ENCODE measurements around the gene GABRA5. TPM values are rescaled to one million over a fixed set of nuclear protein-coding genes. Genes with fewer than 3 reads are reported as not detected.

GABRA5 gene
- total and polyA plus RNA-seq, 2 of the 8 experiments (the other 6 are each of a cell fraction or from before 2014, with no cell fraction given) = 15.0 to 29.6 TPM

GRCh38 chr15:26866298-26867199 lies at the start of gene GABRA5 (continued):
- TF ChIP-seq CHD7 (IDR thresholded peaks at IDR 0.05; ENCODE audit: insufficient replicate concordance, low read length) (no peak), FOSL1 (IDR thresholded peaks at IDR 0.05; ENCODE audit: insufficient read depth, low read depth, low read length) (no peak), EGR1 (IDR thresholded peaks at IDR 0.05; ENCODE audit: borderline replicate concordance, low read depth, low read length) (no peak), RNF2 (IDR thresholded peaks at IDR 0.05; ENCODE audit: borderline replicate concordance, low read depth, low read length, missing control alignments, poor library complexity, severe bottlenecking) (no peak), CTCF (IDR thresholded peaks at IDR 0.05; ENCODE audit: control extremely low read depth in 1 of 3, insufficient read depth in 1 of 3, low read depth in 1 of 3, low read length in 3 of 3) (peak; percentile 60 to 74 (median 63))

Data from H1 (cell line).